Endothelial cell of umbilical vein (primary cell): ENCODE results near the gene XXYLT1. TPM values are rescaled to one million over a fixed set of nuclear protein-coding genes. Genes with fewer than 3 reads are reported as not detected.

ENCODE experiments used
- BruUV-seq: library from RNA; stranded (reverse); fragments of 400-500 nt; replicated peaks from 2 replicates; lab custom pipeline; 2021; lab: Mats Ljungman, UMichigan
- CTCF ChIA-PET: fragments of 300-600, 350-600 bp; sonication (Branson Sonifier 250); formaldehyde crosslinking; loops from one replicate; lab custom pipeline; 2021; ENCODE audit warnings: antibody characterized with exemption, inconsistent platforms; lab: Charles Lee
- POLR2A ChIA-PET: fragments of 300-600, 350-600 bp; sonication (Branson Sonifier 250); formaldehyde crosslinking; loops from one replicate; lab custom pipeline; 2021; ENCODE audit warnings: antibody characterized with exemption, inconsistent platforms; lab: Charles Lee
- DNase-seq: peaks from one replicate; pipeline ENCODE4 v3.0.0-alpha.2; 2011; ENCODE audit warnings: low read depth, low spot score
- FAIRE-seq: peaks from 2 replicates; lab custom pipeline; 2011; peaks lifted over from hg19 to GRCh38; lab: Jason Lieb, UNC
- H2AFZ ChIP-seq: 2 replicates; pipeline ENCODE4 v1.6.0; 2012; ENCODE audit warnings: low read depth, low read length, control low read depth, inconsistent platforms
- H3K27ac ChIP-seq: 2 replicates; pipeline ENCODE4 v1.5.1; 2011; ENCODE audit warnings: low read depth, mild to moderate bottlenecking, control low read depth, low read length, moderate library complexity; ENCODE audit not compliant: insufficient read depth
- H3K27me3 ChIP-seq, 2 experiments: 2 replicates each; pipeline versions ENCODE4 v1.6.0 to v1.6.1; 2011; ENCODE audit warnings: low read length in 2 of 2, mixed read lengths in 1 of 2; ENCODE audit not compliant: control insufficient read depth in 2 of 2, insufficient read depth in 2 of 2
- H3K36me3 ChIP-seq, 2 experiments: 2 replicates in 1 of 2; 3 replicates in 1 of 2; pipeline ENCODE4 v1.5.1; 2011; ENCODE audit warnings: low read length in 2 of 2, mild to moderate bottlenecking in 1 of 2, moderate library complexity in 1 of 2; ENCODE audit not compliant: control insufficient read depth in 2 of 2, insufficient read depth in 2 of 2; ENCODE audit errors: extremely low read depth in 1 of 2
- H3K4me1 ChIP-seq: 3 replicates; pipeline ENCODE4 v1.5.1; 2011; ENCODE audit warnings: mild to moderate bottlenecking, low read length; ENCODE audit not compliant: control insufficient read depth, insufficient read depth; ENCODE audit errors: extremely low read depth
- H3K4me2 ChIP-seq: 2 replicates; pipeline ENCODE4 v1.6.1; 2011; ENCODE audit warnings: low read length, control low read depth, mixed read lengths; ENCODE audit not compliant: insufficient read depth
- H3K4me3 ChIP-seq, 3 experiments: fragments of 200-600 bp in 1 of 3; sonication (generic), shearing (Covaris generic) in 1 of 3; replicated peaks in 1 of 3; 2 replicates each; pipeline ENCODE4 v1.5.1; 2011 to 2016; ENCODE audit warnings: control low read depth in 3 of 3, low read length in 3 of 3, mild to moderate bottlenecking in 2 of 3, inconsistent platforms in 1 of 3, low read depth in 1 of 3, moderate library complexity in 1 of 3; ENCODE audit not compliant: insufficient read depth in 1 of 3
- H3K79me2 ChIP-seq: 2 replicates; pipeline ENCODE4 v1.6.0; 2012; ENCODE audit warnings: low read length, inconsistent platforms; ENCODE audit not compliant: control insufficient read depth, insufficient read depth
- H3K9ac ChIP-seq: replicated peaks from 2 replicates; pipeline ENCODE3; 2011; ENCODE audit warnings: low read length, control low read depth; ENCODE audit not compliant: insufficient read depth; ENCODE audit errors: extremely low read depth
- H3K9me1 ChIP-seq: replicated peaks from 3 replicates; pipeline ENCODE4 v1.6.0; 2011; ENCODE audit warnings: mild to moderate bottlenecking, low read length; ENCODE audit not compliant: control insufficient read depth, insufficient read depth; ENCODE audit errors: extremely low read depth
- H3K9me3 ChIP-seq: replicated peaks from 2 replicates; pipeline ENCODE4 v1.5.1; 2012; ENCODE audit warnings: low read length, inconsistent platforms; ENCODE audit not compliant: control insufficient read depth, insufficient read depth
- H4K20me1 ChIP-seq: replicated peaks from 2 replicates; pipeline ENCODE3; 2011; ENCODE audit warnings: mild to moderate bottlenecking, low read length; ENCODE audit not compliant: control insufficient read depth, insufficient read depth; ENCODE audit errors: extremely low read depth
- EZH2 ChIP-seq: IDR thresholded peaks from 2 replicates; pipeline ENCODE4 v1.6.1; 2012; ENCODE audit warnings: borderline replicate concordance, low read depth, mild to moderate bottlenecking, moderate library complexity, low read length, inconsistent platforms; ENCODE audit not compliant: severe bottlenecking
- FOS ChIP-seq: IDR thresholded peaks from 2 replicates; pipeline ENCODE4 v1.6.1; 2011; ENCODE audit warnings: mild to moderate bottlenecking, low read length, moderate library complexity, borderline replicate concordance; ENCODE audit not compliant: insufficient read depth
- GATA2 ChIP-seq: IDR thresholded peaks from 2 replicates; pipeline ENCODE4 v1.7.0; 2011; ENCODE audit warnings: low read depth, mild to moderate bottlenecking, moderate library complexity, mixed read lengths, low read length; ENCODE audit not compliant: insufficient read length, insufficient read depth
- JUN ChIP-seq: IDR thresholded peaks from 2 replicates; pipeline ENCODE4 v1.6.1; 2011; ENCODE audit warnings: borderline replicate concordance, low read depth; ENCODE audit not compliant: insufficient read length, insufficient read depth
- MYC ChIP-seq: IDR thresholded peaks from one replicate; pipeline ENCODE4 v1.6.1; 2011; ENCODE audit warnings: mild to moderate bottlenecking, low read depth, low read length
- POLR2A ChIP-seq: IDR thresholded peaks from 2 replicates; pipeline ENCODE4 v1.6.1; 2012; ENCODE audit warnings: low read depth, mild to moderate bottlenecking, control low read depth, low read length
- POLR2AphosphoS5 ChIP-seq: IDR thresholded peaks from 2 replicates; pipeline ENCODE4 v1.6.1; 2012; ENCODE audit warnings: low read depth, mild to moderate bottlenecking, control low read depth, low read length, moderate library complexity; ENCODE audit not compliant: insufficient read depth
- dilution Hi-C: fragments of 300-500 bp; cut with MboI; formaldehyde crosslinking; loops from one replicate; pipeline ENCODE4 v1.15.0; 2019; ENCODE audit warnings: low sequenced_read_pairs; ENCODE audit not compliant: extremely low pct_ligation_motif_present
- intact Hi-C: fragments of 100-400 bp; cut with micrococcal nuclease; formaldehyde crosslinking; loops from one replicate; pipeline ENCODE4 v1.10.0; 2022
- polyA plus RNA-seq, 4 experiments: library from polyadenylated mRNA; depleted of rRNA in 3 of 4; stranded (reverse) in 3 of 4; unstranded in 1 of 4; fragments of >200 nt; gene quantifications; 2 replicates each; pipeline versions ENCODE4 v1.2.1 to v1.2.3, GENCODE V29; 2011 to 2012; ENCODE audit warnings: missing spikeins in 1 of 4
- total RNA-seq: library from RNA; stranded (reverse); gene quantifications from 2 replicates; pipeline ENCODE4 v1.2.3, GENCODE V29; 2021
- TF ChIP-seq, protein P1 (sequence below), 2 donors: IDR thresholded peaks; 1 replicate in 1 of 2; 2 replicates in 1 of 2; pipeline ENCODE4 v1.5.1; 2011; ENCODE audit warnings: low read length in 2 of 2, mild to moderate bottlenecking in 2 of 2, moderate library complexity in 2 of 2, control low read depth in 1 of 2, inconsistent platforms in 1 of 2, low read depth in 1 of 2; ENCODE audit not compliant: insufficient read depth in 1 of 2; ENCODE audit errors: extremely low read depth in 1 of 2
- TF ChIP-seq, protein P2 (sequence below): IDR thresholded peaks from 2 replicates; pipeline ENCODE4 v1.6.1; 2011; ENCODE audit not compliant: insufficient read depth, insufficient read length

The XXYLT1 gene
- total and polyA plus RNA-seq, 2 donors (not counting 3 experiments of a cell fraction or from before 2014, with no cell fraction given): 54.4 to 78.1 TPM

DNA sequence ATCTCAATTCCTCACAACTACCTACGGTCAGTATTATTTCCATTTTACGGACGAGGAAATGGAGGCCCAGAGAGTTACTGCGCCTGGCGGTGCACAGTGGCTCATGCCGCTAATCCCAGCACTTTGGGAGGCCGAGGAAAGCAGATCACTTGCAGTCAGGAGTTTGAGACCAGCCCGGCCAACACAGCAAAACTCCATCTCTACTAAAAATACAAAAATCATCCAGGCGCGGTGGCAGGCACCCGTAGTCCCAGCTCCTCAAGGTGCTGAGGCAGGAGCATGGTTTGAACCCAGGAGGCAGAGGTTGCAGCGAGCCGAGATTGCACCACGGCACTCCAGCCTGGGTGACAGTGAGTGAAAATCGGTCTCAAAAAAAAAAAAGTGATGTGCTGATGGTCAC lies 187.3 kb downstream of the XXYLT1 start:
- H3K79me2 ChIP-seq: no peaks in the 10 kb centered on the region
- no TSS peak for BruUV-seq
- no peak overlapping the region for H3K9ac ChIP-seq
- ChIA-PET POLR2A (no interaction called here), CTCF (interaction anchor here (1.1 to 1.7 kb wide), 2 partner anchors 23 to 52 kb away, joined by 3 read pairs; no protein-coding TSS in a partner anchor)
- no peak overlapping the region for H3K4me2 ChIP-seq
- H4K20me1 ChIP-seq: no peaks in the 10 kb centered on the region
- no peaks in the 10 kb centered on the region for H3K9me1 ChIP-seq
- no peak for DNase-seq
- intact Hi-C loops (no loop called here), dilution Hi-C loops (no loop called here)
- H3K36me3 ChIP-seq: no peaks in the 10 kb centered on the region
- FAIRE-seq: no peak
- no peaks in the 10 kb centered on the region for H3K9me3 ChIP-seq
- H3K4me1 ChIP-seq: peaks cover 24% of the 10 kb centered on the region
- TF ChIP-seq, protein P1, sequence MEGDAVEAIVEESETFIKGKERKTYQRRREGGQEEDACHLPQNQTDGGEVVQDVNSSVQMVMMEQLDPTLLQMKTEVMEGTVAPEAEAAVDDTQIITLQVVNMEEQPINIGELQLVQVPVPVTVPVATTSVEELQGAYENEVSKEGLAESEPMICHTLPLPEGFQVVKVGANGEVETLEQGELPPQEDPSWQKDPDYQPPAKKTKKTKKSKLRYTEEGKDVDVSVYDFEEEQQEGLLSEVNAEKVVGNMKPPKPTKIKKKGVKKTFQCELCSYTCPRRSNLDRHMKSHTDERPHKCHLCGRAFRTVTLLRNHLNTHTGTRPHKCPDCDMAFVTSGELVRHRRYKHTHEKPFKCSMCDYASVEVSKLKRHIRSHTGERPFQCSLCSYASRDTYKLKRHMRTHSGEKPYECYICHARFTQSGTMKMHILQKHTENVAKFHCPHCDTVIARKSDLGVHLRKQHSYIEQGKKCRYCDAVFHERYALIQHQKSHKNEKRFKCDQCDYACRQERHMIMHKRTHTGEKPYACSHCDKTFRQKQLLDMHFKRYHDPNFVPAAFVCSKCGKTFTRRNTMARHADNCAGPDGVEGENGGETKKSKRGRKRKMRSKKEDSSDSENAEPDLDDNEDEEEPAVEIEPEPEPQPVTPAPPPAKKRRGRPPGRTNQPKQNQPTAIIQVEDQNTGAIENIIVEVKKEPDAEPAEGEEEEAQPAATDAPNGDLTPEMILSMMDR (IDR thresholded peaks at IDR 0.05; ENCODE audit: extremely low read depth in 1 of 2, insufficient read depth in 1 of 2, low read depth in 1 of 2, low read length in 2 of 2): no peak
- no peak for TF ChIP-seq JUN
- no peak for TF ChIP-seq EZH2
- no peak for TF ChIP-seq POLR2AphosphoS5
- no peak for TF ChIP-seq MYC
- H3K27ac ChIP-seq: no peak overlapping the region
- no peaks in the 10 kb centered on the region for H3K27me3 ChIP-seq
- H2AFZ ChIP-seq: no peak overlapping the region
- H3K4me3 ChIP-seq: no peak overlapping the region

DNA sequence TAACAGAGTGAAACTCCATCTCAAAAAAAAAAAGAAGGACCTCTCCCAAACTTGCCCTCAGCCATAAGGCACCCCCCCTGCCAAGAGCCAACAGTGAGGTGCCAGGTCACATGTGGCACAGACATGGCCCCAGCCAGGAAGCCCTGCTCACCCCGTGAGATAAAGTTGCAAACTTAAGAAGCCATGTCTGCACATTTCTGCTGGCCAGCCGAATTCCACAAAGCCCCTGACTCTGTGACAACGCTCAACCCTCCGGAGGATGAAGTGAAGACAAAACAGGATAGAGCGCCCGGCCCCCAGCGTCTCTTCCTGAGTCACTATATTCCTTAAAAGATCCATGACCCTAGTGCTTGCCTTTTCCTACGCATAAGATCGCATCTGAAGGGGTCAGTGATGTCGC lies 188.1 kb downstream of the XXYLT1 start:
- dilution Hi-C loops: no loop called here
- CTCF ChIA-PET: interaction anchor here (1.1 to 1.7 kb wide), 2 partner anchors 24 to 51 kb away, joined by 3 read pairs; no protein-coding TSS in a partner anchor
- BruUV-seq: no TSS peak

More for the DNA sequence above, 188.1 kb downstream of the XXYLT1 start:
- no peaks in the 10 kb centered on the region for H3K27me3 ChIP-seq
- H3K9ac ChIP-seq: no peak overlapping the region
- no peaks in the 10 kb centered on the region for H3K9me1 ChIP-seq
- H3K36me3 ChIP-seq: no peaks in the 10 kb centered on the region
- H3K4me3 ChIP-seq: no peak overlapping the region
- peaks cover 24% of the 10 kb centered on the region for H3K4me1 ChIP-seq
- H3K27ac ChIP-seq: no peak overlapping the region
- H3K4me2 ChIP-seq: no peak overlapping the region
- DNase-seq (no peak), FAIRE-seq (no peak)
- TF ChIP-seq, protein P1 (IDR thresholded peaks at IDR 0.05; ENCODE audit: extremely low read depth in 1 of 2, insufficient read depth in 1 of 2, low read depth in 1 of 2, low read length in 2 of 2): no peak
- no peak for TF ChIP-seq FOS
- TF ChIP-seq POLR2A: no peak
- TF ChIP-seq POLR2AphosphoS5: no peak
- no peak for TF ChIP-seq GATA2
- TF ChIP-seq EZH2: no peak
- no peak for TF ChIP-seq MYC
- TF ChIP-seq, protein P2, sequence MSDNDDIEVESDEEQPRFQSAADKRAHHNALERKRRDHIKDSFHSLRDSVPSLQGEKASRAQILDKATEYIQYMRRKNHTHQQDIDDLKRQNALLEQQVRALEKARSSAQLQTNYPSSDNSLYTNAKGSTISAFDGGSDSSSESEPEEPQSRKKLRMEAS: no peak
- no peak for TF ChIP-seq JUN
- no peaks in the 10 kb centered on the region for H3K79me2 ChIP-seq
- intact Hi-C loops: no loop called here
- no peaks in the 10 kb centered on the region for H3K9me3 ChIP-seq
- H2AFZ ChIP-seq: no peak overlapping the region
- H4K20me1 ChIP-seq: no peaks in the 10 kb centered on the region
- POLR2A ChIA-PET: no interaction called here
